ENCODE results near the gene ERV3-1.

- TF ChIP-seq, protein P1, sequence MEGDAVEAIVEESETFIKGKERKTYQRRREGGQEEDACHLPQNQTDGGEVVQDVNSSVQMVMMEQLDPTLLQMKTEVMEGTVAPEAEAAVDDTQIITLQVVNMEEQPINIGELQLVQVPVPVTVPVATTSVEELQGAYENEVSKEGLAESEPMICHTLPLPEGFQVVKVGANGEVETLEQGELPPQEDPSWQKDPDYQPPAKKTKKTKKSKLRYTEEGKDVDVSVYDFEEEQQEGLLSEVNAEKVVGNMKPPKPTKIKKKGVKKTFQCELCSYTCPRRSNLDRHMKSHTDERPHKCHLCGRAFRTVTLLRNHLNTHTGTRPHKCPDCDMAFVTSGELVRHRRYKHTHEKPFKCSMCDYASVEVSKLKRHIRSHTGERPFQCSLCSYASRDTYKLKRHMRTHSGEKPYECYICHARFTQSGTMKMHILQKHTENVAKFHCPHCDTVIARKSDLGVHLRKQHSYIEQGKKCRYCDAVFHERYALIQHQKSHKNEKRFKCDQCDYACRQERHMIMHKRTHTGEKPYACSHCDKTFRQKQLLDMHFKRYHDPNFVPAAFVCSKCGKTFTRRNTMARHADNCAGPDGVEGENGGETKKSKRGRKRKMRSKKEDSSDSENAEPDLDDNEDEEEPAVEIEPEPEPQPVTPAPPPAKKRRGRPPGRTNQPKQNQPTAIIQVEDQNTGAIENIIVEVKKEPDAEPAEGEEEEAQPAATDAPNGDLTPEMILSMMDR (IDR thresholded peaks at IDR 0.05), result no peak
- TF ChIP-seq ZFX (IDR thresholded peaks at IDR 0.05; ENCODE audit: borderline replicate concordance), result no peak
Observed at GRCh38 chr7:64978497-64979203, 27.8 kb downstream of the ERV3-1 start.

Data from 22Rv1 (cell line).